ENCODE results near the gene FLAD1. TPM values are rescaled to one million over a fixed set of nuclear protein-coding genes. Genes with fewer than 3 reads are reported as not detected.

FLAD1 gene
- total RNA-seq, 2 experiments from 2014 or later: 16.7 to 19.4 TPM

- TF ChIP-seq CTCF (IDR thresholded peaks at IDR 0.05): no peak
- ChIA-PET CTCF (interaction anchor here (0.6 to 0.7 kb wide), 2 partner anchors 12 to 22 kb away, joined by 3 read pairs; no protein-coding TSS in a partner anchor), POLR2A (interaction anchor here (0.7 to 10.7 kb wide), 8 partner anchors 10 to 163 kb away, joined by 3 to 189 read pairs (median 4); partner anchors contain the start of genes FLAD1, KRTCAP2, PBXIP1 and PYGO2)
- no peaks in the 10 kb centered on the region for H3K27me3 ChIP-seq (ENCODE audit: control insufficient read depth in 1 of 2, insufficient read depth in 2 of 2, low read length in 2 of 2)
- Mint-ChIP-seq H3K9me3 (no peaks in the 10 kb centered on the region), H3K36me3 (ENCODE audit: low read depth) (peaks cover 36% of the 10 kb centered on the region), H3K4me3 (peak overlapping the region; percentile 91), H3K27me3 (no peaks in the 10 kb centered on the region), H3K27ac (peak overlapping the region; percentile 92), H3K4me1 (ENCODE audit: low read depth) (peaks cover 81% of the 10 kb centered on the region)
- ATAC-seq (ENCODE audit: poor library complexity): no peak
- H3K4me1 ChIP-seq (ENCODE audit: insufficient read depth, low read length): peaks cover 99% of the 10 kb centered on the region
- H3K36me3 ChIP-seq (ENCODE audit: insufficient read depth, low read length): peaks cover 31% of the 10 kb centered on the region
- intact Hi-C loops (cut with DNase I, micrococcal nuclease): no loop called here
- H3K27ac ChIP-seq (ENCODE audit: low read depth in 1 of 2, low read length in 2 of 2): peak overlapping the region; percentile 87 to 88
- DNase-seq: peak in 5 of 14 experiments; percentile 45 to 67 (median 59)
- H3K9me3 ChIP-seq (ENCODE audit: control insufficient read depth in 1 of 2, insufficient read depth in 1 of 2, low read length in 2 of 2): no peaks in the 10 kb centered on the region
- H3K4me3 ChIP-seq (ENCODE audit: low read length): peak overlapping the region; percentile 89
Observed at GRCh38 chr1:155010211-155010918, 27.2 kb downstream of the FLAD1 start.

GRCh38 chr1:155011004-155011416 lies 27.9 kb downstream of the FLAD1 start:
- peaks cover 81% of the 10 kb centered on the region for H3K4me1 Mint-ChIP-seq (ENCODE audit: low read depth)
- peak overlapping the region; percentile 92 for H3K27ac Mint-ChIP-seq

More at GRCh38 chr1:155011004-155011416, 27.9 kb downstream of the FLAD1 start:
- DNase-seq: no peak
- H3K36me3 ChIP-seq (ENCODE audit: insufficient read depth, low read length): peaks cover 37% of the 10 kb centered on the region
- ChIA-PET CTCF (no interaction called here), POLR2A (interaction anchor here (0.7 to 10.7 kb wide), 8 partner anchors 11 to 162 kb away, joined by 3 to 189 read pairs (median 4); partner anchors contain the start of genes FLAD1, KRTCAP2, PBXIP1 and PYGO2)
- TF ChIP-seq CTCF (IDR thresholded peaks at IDR 0.05): no peak
- intact Hi-C loops (cut with DNase I, micrococcal nuclease): no loop called here
- peak overlapping the region; percentile 91 for H3K4me3 Mint-ChIP-seq
- H3K4me1 ChIP-seq (ENCODE audit: insufficient read depth, low read length): peaks cover 99% of the 10 kb centered on the region
- peak overlapping the region; percentile 89 for H3K4me3 ChIP-seq (ENCODE audit: low read length)
- no peak for ATAC-seq (ENCODE audit: poor library complexity)
- peak overlapping the region; percentile 87 to 88 for H3K27ac ChIP-seq (ENCODE audit: low read depth in 1 of 2, low read length in 2 of 2)
- H3K36me3 Mint-ChIP-seq (ENCODE audit: low read depth): peaks cover 42% of the 10 kb centered on the region
- no peaks in the 10 kb centered on the region for H3K27me3 ChIP-seq (ENCODE audit: control insufficient read depth in 1 of 2, insufficient read depth in 2 of 2, low read length in 2 of 2)
- H3K27me3 Mint-ChIP-seq: no peaks in the 10 kb centered on the region
- no peaks in the 10 kb centered on the region for H3K9me3 ChIP-seq (ENCODE audit: control insufficient read depth in 1 of 2, insufficient read depth in 1 of 2, low read length in 2 of 2)
- no peaks in the 10 kb centered on the region for H3K9me3 Mint-ChIP-seq

All from CD4-positive, alpha-beta T cell (primary cell).